B cell (primary cell): ENCODE data around the gene ADPRH. TPM values are rescaled to one million over a fixed set of nuclear protein-coding genes. Genes with fewer than 3 reads are reported as not detected.
A peak's percentile ranks its signal among the peaks of the same experiment; 100 is the strongest.

Experiments used
- ATAC-seq: fragments of 200-7000 bp; cut with Tn5 transposase; one replicate; pipeline ENCODE4 v1.10.0; 2021; ENCODE audit warnings: low read depth, mild to moderate bottlenecking, moderate number of reproducible peaks, moderate library complexity
- CTCF ChIA-PET: fragments of 350-600 bp; sonication (Branson Sonifier 250); formaldehyde crosslinking; loops from one replicate; lab custom pipeline; 2021; ENCODE audit warnings: antibody characterized with exemption, inconsistent platforms; lab: Charles Lee
- POLR2A ChIA-PET: fragments of 350-600 bp; sonication (Branson Sonifier 250); formaldehyde crosslinking; loops from one replicate; lab custom pipeline; 2021; ENCODE audit warnings: antibody characterized with exemption; lab: Charles Lee
- DNase-seq: peaks from one replicate; pipeline ENCODE4 v3.0.0; 2013
- H2AFZ ChIP-seq: 2 replicates; pipeline ENCODE4 v1.6.1; 2012; ENCODE audit warnings: mild to moderate bottlenecking, low read depth, low read length; ENCODE audit not compliant: insufficient read depth, poor library complexity, severe bottlenecking
- H3K27ac ChIP-seq, 2 donors: 1 replicate in 1 of 2; 2 replicates in 1 of 2; pipeline ENCODE4 v1.5.1; 2012 to 2013; ENCODE audit warnings: low read length in 2 of 2, mild to moderate bottlenecking in 2 of 2, moderate library complexity in 1 of 2
- H3K27me3 ChIP-seq, 4 experiments: fragments of 200-600 bp in 1 of 4; sonication (generic) in 1 of 4; replicated peaks in 1 of 4; 1 replicate in 2 of 4; 2 replicates in 2 of 4; pipeline versions ENCODE4 v1.6.1 to v1.7.0; 2013 to 2016; ENCODE audit warnings: low read length in 3 of 4, mild to moderate bottlenecking in 2 of 4, mixed read lengths in 1 of 4, moderate library complexity in 1 of 4; ENCODE audit not compliant: insufficient read depth in 4 of 4, control insufficient read depth in 3 of 4; ENCODE audit errors: control extremely low read depth in 1 of 4
- H3K36me3 ChIP-seq, 2 experiments: replicated peaks in 1 of 2; 1 replicate in 1 of 2; 2 replicates in 1 of 2; pipeline versions ENCODE4 v1.6.1 to v1.7.1; 2013; ENCODE audit warnings: low read length in 1 of 2; ENCODE audit not compliant: insufficient read depth in 2 of 2, control insufficient read depth in 1 of 2; ENCODE audit errors: control extremely low read depth in 1 of 2, extremely low read depth in 1 of 2
- H3K4me1 ChIP-seq, 2 donors: fragments of 200-600 bp in 1 of 2; sonication (generic) in 1 of 2; 1 replicate in 1 of 2; 2 replicates in 1 of 2; pipeline versions ENCODE4 v1.5.1 to v1.6.1; 2013 to 2017; ENCODE audit warnings: low read length in 2 of 2; ENCODE audit not compliant: control insufficient read depth in 2 of 2, insufficient read depth in 2 of 2
- H3K4me2 ChIP-seq: replicated peaks from 2 replicates; pipeline ENCODE3; 2012; ENCODE audit warnings: mild to moderate bottlenecking, low read depth, low read length; ENCODE audit not compliant: poor library complexity, severe bottlenecking
- H3K4me3 ChIP-seq, 5 experiments: fragments of 200-600 bp in 1 of 5; sonication (generic) in 1 of 5; 1 replicate in 3 of 5; 2 replicates in 2 of 5; pipeline versions ENCODE4 v1.5.1 to v1.7.0; 2011 to 2016; ENCODE audit warnings: low read length in 4 of 5, mild to moderate bottlenecking in 4 of 5, low read depth in 2 of 5, control low read depth in 1 of 5, moderate library complexity in 1 of 5; ENCODE audit not compliant: insufficient read depth in 1 of 5; ENCODE audit errors: control extremely low read depth in 1 of 5, extremely low read depth in 1 of 5
- H3K79me2 ChIP-seq: fragments of 200-600 bp; sonication (generic); one replicate; pipeline ENCODE4 v1.6.0; 2016; ENCODE audit warnings: low read length; ENCODE audit not compliant: control insufficient read depth, insufficient read depth
- H3K9ac ChIP-seq: fragments of 200-600 bp; sonication (generic); 2 replicates; pipeline ENCODE4 v1.6.1; 2017; ENCODE audit warnings: mild to moderate bottlenecking, low read length, moderate library complexity
- H3K9me3 ChIP-seq, 3 donors: one replicate each; pipeline versions ENCODE4 v1.6.1 to v1.7.1; 2013; ENCODE audit warnings: low read length in 2 of 3; ENCODE audit not compliant: control insufficient read depth in 2 of 3, insufficient read depth in 1 of 3; ENCODE audit errors: control extremely low read depth in 1 of 3
- H4K20me1 ChIP-seq: 2 replicates; pipeline ENCODE4 v1.6.0; 2012; ENCODE audit warnings: mild to moderate bottlenecking, low read length; ENCODE audit not compliant: insufficient read depth, control insufficient read depth, poor library complexity, severe bottlenecking
- H3K27ac Mint-ChIP-seq: one replicate; pipeline ENCODE4 v1.8.0; 2021; ENCODE audit warnings: mixed read lengths
- H3K27me3 Mint-ChIP-seq: one replicate; pipeline ENCODE4 v1.8.0; 2021; ENCODE audit warnings: mixed read lengths
- H3K4me1 Mint-ChIP-seq: one replicate; pipeline ENCODE4 v1.8.0; 2021; ENCODE audit warnings: mixed read lengths
- H3K4me3 Mint-ChIP-seq: one replicate; pipeline ENCODE4 v1.8.0; 2021; ENCODE audit warnings: mixed read lengths
- H3K9me3 Mint-ChIP-seq: one replicate; pipeline ENCODE4 v1.8.0; 2022; ENCODE audit warnings: mixed read lengths; ENCODE audit not compliant: insufficient read depth
- EZH2 ChIP-seq: IDR thresholded peaks from 2 replicates; pipeline ENCODE4 v1.6.1; 2012; ENCODE audit warnings: borderline replicate concordance, low read depth, mild to moderate bottlenecking, moderate library complexity, low read length; ENCODE audit not compliant: insufficient read depth, poor library complexity, severe bottlenecking
- WGBS: methylation state at CpG from one replicate; pipeline ENCODE4 v1.1.5; 2013; ENCODE audit warnings: missing lambda C conversion rate; ENCODE audit not compliant: insufficient coverage; 5-methylcytosine and 5-hydroxymethylcytosine counted together
- intact Hi-C: fragments of 100-400 bp; cut with micrococcal nuclease; formaldehyde crosslinking; loops from one replicate; pipeline ENCODE4 v1.10.0; 2022
- polyA plus RNA-seq: library from polyadenylated mRNA; depleted of rRNA; stranded (reverse); fragments of >200 nt; gene quantifications from 2 replicates; pipeline ENCODE4 v1.2.3, GENCODE V29; 2012
- total RNA-seq, 2 donors: library from RNA; stranded (reverse); fragments of 120-200 nt in 1 of 2; gene quantifications; 1 replicate in 1 of 2; 2 replicates in 1 of 2; pipeline versions ENCODE4 v1.2.3 to v1.2.4, GENCODE V29; 2013 to 2022
- TF ChIP-seq, protein P1 (sequence below): fragments of 200-600 bp; IDR thresholded peaks from one replicate; pipeline ENCODE4 v1.8.0; 2022; ENCODE audit warnings: antibody characterized with exemption, mild to moderate bottlenecking

ADPRH gene
- total and polyA plus RNA-seq, 2 donors (not counting 1 experiment from before 2014, with no cell fraction given), result 10.0 to 24.5 TPM

DNA sequence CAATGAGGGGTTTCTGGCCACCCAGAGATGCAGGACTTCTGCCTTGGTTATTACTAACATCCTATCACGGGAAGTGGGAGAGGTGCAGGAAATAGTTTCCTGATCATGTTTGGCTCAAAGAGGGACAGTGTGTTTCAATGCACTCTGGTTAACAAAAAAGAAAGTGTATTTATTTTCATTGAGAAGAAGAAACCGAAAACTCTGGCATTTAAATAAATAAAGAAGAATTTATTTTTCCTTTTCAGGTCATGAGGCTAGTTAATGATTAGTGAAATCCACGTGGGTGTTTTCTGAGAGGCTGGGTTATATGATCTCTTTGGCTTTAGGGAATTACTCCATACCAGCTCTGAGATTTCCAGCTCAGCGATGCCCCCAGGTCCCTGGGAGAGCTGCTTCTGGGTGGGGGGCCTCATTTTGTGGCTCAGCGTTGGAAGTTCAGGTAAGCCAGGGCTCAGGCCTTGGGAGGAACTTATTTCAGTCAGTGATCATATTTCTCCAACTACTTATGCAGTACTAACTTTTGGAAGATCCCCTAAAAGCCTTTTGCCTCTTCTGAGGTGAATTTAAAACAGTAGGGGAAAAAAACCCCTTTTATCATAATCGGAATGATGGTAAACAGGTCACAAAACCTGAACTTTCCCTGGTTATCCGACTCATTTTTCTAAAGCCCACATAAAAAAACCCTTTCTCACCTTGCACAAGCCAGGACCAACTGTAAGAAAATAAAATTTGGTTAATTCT lies 18.4 kb downstream of the ADPRH start, which contains the start of gene PLA1A:
Gene PLA1A, plus strand, starts transcription at position 338 of the 741 bp plus-strand sequence. Its CDS starts 29 bp downstream, at position 367.
- no peaks in the 10 kb centered on the region for H4K20me1 ChIP-seq
- no peak within 1 kb of the TSS for H3K4me3 Mint-ChIP-seq
- no peak within 1 kb of the TSS for H3K9ac ChIP-seq
- intact Hi-C loops, result loop anchor here (5.0 kb wide), 1 partner anchor 40 kb away; the partner anchor contains the start of gene CD80
- H3K4me2 ChIP-seq, result no peak within 1 kb of the TSS
- H3K27ac Mint-ChIP-seq, result no peak within 1 kb of the TSS
- no peak within 1 kb of the TSS for H3K4me3 ChIP-seq
- H3K27me3 Mint-ChIP-seq, result no peaks in the 10 kb centered on the region
- no CpG with 5 or more reads among the region's 7 CpGs for WGBS
- H3K9me3 ChIP-seq, result no peaks in the 10 kb centered on the region
- peak within 1 kb of the TSS; percentile 29 for H2AFZ ChIP-seq
- H3K27ac ChIP-seq, result no peak within 1 kb of the TSS
- TF ChIP-seq, protein P1, sequence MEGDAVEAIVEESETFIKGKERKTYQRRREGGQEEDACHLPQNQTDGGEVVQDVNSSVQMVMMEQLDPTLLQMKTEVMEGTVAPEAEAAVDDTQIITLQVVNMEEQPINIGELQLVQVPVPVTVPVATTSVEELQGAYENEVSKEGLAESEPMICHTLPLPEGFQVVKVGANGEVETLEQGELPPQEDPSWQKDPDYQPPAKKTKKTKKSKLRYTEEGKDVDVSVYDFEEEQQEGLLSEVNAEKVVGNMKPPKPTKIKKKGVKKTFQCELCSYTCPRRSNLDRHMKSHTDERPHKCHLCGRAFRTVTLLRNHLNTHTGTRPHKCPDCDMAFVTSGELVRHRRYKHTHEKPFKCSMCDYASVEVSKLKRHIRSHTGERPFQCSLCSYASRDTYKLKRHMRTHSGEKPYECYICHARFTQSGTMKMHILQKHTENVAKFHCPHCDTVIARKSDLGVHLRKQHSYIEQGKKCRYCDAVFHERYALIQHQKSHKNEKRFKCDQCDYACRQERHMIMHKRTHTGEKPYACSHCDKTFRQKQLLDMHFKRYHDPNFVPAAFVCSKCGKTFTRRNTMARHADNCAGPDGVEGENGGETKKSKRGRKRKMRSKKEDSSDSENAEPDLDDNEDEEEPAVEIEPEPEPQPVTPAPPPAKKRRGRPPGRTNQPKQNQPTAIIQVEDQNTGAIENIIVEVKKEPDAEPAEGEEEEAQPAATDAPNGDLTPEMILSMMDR, result no peak
- no peak for TF ChIP-seq EZH2
- H3K9me3 Mint-ChIP-seq, result no peaks in the 10 kb centered on the region
- no peaks in the 10 kb centered on the region for H3K79me2 ChIP-seq
- no peaks in the 10 kb centered on the region for H3K36me3 ChIP-seq
- DNase-seq (no peak), ATAC-seq (no peak)
- CTCF ChIA-PET, result no interaction called here
- H3K4me1 Mint-ChIP-seq, result peaks cover 37% of the 10 kb centered on the region
- peaks cover 7 to 15% of the 10 kb centered on the region in 2 donors for H3K4me1 ChIP-seq
- no peaks in the 10 kb centered on the region for H3K27me3 ChIP-seq
- POLR2A ChIA-PET, result no interaction called here
